K562 (cell line): ENCODE measurements around the gene TRA2B. TPM values are rescaled to one million over a fixed set of nuclear protein-coding genes. Genes with fewer than 3 reads are reported as not detected.
"Not testable (repeated sequence)": the region's sequence is repeated elsewhere in the genome, so short reads cannot be mapped to it uniquely, and the experiment has no call there.

Source experiments
- ATAC-seq: fragments of 200-7000 bp; cut with Tn5 transposase; 3 replicates; pipeline ENCODE4 v1.9.1; 2020; ENCODE audit warnings: moderate library complexity
- BruUV-seq: library from RNA; stranded (reverse); fragments of 400-500 nt; replicated peaks from 2 replicates; lab custom pipeline; 2021; lab: Mats Ljungman, UMichigan
- CTCF ChIA-PET: fragments of 300-600 bp; formaldehyde crosslinking; extraction: SDS; loops from one replicate; lab custom pipeline; 2021; ENCODE audit warnings: low intra/inter-chr PET ratio; lab: Yijun Ruan, JAX
- POLR2A ChIA-PET: fragments of 300-600, 350-650 bp; sonication (Branson Sonifier 250); formaldehyde crosslinking; extraction: SDS; loops from one replicate; lab custom pipeline; 2021; ENCODE audit warnings: antibody characterized with exemption, inconsistent platforms; lab: Yijun Ruan, JAX
- DNase-seq, 4 experiments: peaks; one replicate each; pipeline versions ENCODE4 v3.0.0 to v3.0.0-alpha.2; 2011 to 2018; ENCODE audit warnings: low spot score in 3 of 4, mixed read lengths in 3 of 4; ENCODE audit errors: extremely low read depth in 1 of 4
- FAIRE-seq: peaks from 2 replicates; lab custom pipeline; 2011; peaks lifted over from hg19 to GRCh38; lab: Jason Lieb, UNC
- H2AFZ ChIP-seq: 2 replicates; pipeline ENCODE4 v1.6.0; 2011; ENCODE audit warnings: low read depth, low read length, control low read depth, inconsistent platforms
- H3K27ac ChIP-seq: fragments of 200-600 bp; 3 replicates; pipeline ENCODE4 v1.8.0; 2011; ENCODE audit warnings: low read depth, mild to moderate bottlenecking, control low read depth, inconsistent platforms, low read length, moderate library complexity, mixed read lengths; ENCODE audit errors: extremely low read depth
- H3K27me3 ChIP-seq, 2 experiments: fragments of 300-600 bp in 1 of 2; 2 replicates in 1 of 2; 3 replicates in 1 of 2; pipeline versions ENCODE4 v1.6.0 to v1.8.0; 2011; ENCODE audit warnings: inconsistent platforms in 2 of 2, low read length in 2 of 2, mild to moderate bottlenecking in 1 of 2, mixed read lengths in 1 of 2, moderate library complexity in 1 of 2; ENCODE audit not compliant: control insufficient read depth in 2 of 2, insufficient read depth in 2 of 2
- H3K36me3 ChIP-seq: fragments of 300-600 bp; 3 replicates; pipeline ENCODE4 v1.8.0; 2011; ENCODE audit warnings: mild to moderate bottlenecking, low read length, inconsistent platforms; ENCODE audit not compliant: control insufficient read depth, insufficient read depth
- H3K4me1 ChIP-seq, 2 experiments: fragments of 200-600 bp in 1 of 2; replicated peaks in 1 of 2; 2 replicates in 1 of 2; 3 replicates in 1 of 2; pipeline versions ENCODE4 v1.5.1 to v1.8.0; 2011; ENCODE audit warnings: inconsistent platforms in 2 of 2, low read length in 2 of 2, mild to moderate bottlenecking in 1 of 2, mixed read lengths in 1 of 2, moderate library complexity in 1 of 2; ENCODE audit not compliant: control insufficient read depth in 2 of 2, insufficient read depth in 2 of 2
- H3K4me2 ChIP-seq: 2 replicates; pipeline ENCODE4 v1.6.1; 2011; ENCODE audit warnings: low read length, control low read depth, inconsistent platforms, mixed read lengths; ENCODE audit not compliant: insufficient read depth
- H3K4me3 ChIP-seq: fragments of 200-600 bp; sonication (generic), shearing (Covaris generic); 2 replicates; pipeline ENCODE4 v1.5.1; 2016; ENCODE audit warnings: control low read depth, inconsistent platforms
- H3K79me2 ChIP-seq: fragments of 200-600 bp; 3 replicates; pipeline ENCODE4 v1.8.0; 2011; ENCODE audit warnings: low read length, inconsistent platforms; ENCODE audit not compliant: control insufficient read depth, insufficient read depth
- H3K9ac ChIP-seq, 2 experiments: 2 replicates each; pipeline versions ENCODE4 v1.6.0 to v1.6.1; 2011; ENCODE audit warnings: low read depth in 2 of 2, low read length in 2 of 2, control low read depth in 1 of 2, inconsistent platforms in 1 of 2, mild to moderate bottlenecking in 1 of 2, mixed read lengths in 1 of 2; ENCODE audit not compliant: insufficient read depth in 1 of 2
- H3K9me1 ChIP-seq: one replicate; pipeline ENCODE4 v1.6.0; 2011; ENCODE audit warnings: inconsistent platforms, mild to moderate bottlenecking, low read length, moderate library complexity; ENCODE audit not compliant: control insufficient read depth, insufficient read depth
- H3K9me3 ChIP-seq: replicated peaks from 2 replicates; pipeline ENCODE4 v1.5.1; 2011; ENCODE audit warnings: low read depth, low read length, inconsistent platforms; ENCODE audit not compliant: control insufficient read depth, insufficient read depth
- H4K20me1 ChIP-seq: replicated peaks from 2 replicates; pipeline ENCODE4 v1.6.1; 2011; ENCODE audit warnings: low read length, inconsistent platforms, mixed read lengths; ENCODE audit not compliant: control insufficient read depth, insufficient read depth
- SIN3A ChIP-seq, 2 experiments: fragments of 150-350 bp in 1 of 2; IDR thresholded peaks; 2 replicates each; pipeline ENCODE4 v1.6.1; 2011 to 2016; ENCODE audit warnings: borderline replicate concordance in 2 of 2, low read depth in 2 of 2, low read length in 2 of 2, mild to moderate bottlenecking in 2 of 2, moderate library complexity in 2 of 2; ENCODE audit not compliant: control insufficient read depth in 1 of 2
- ZSCAN29 ChIP-seq: fragments of 450-650 bp; IDR thresholded peaks from 2 replicates; pipeline ENCODE4 v1.6.1; 2017
- WGBS: fragments of 100-300 bp; shearing (Covaris generic); methylation state at CpG from one replicate; pipeline ENCODE4 v1.1.6; 2016; ENCODE audit warnings: low coverage, mixed read lengths; ENCODE audit not compliant: insufficient coverage; ENCODE audit errors: missing lambda C conversion rate; 5-methylcytosine and 5-hydroxymethylcytosine counted together
- in situ Hi-C: fragments of 300-500 bp; cut with MboI; formaldehyde crosslinking; loops from 4 replicates; pipeline ENCODE4 v1.15.0; 2018; ENCODE audit warnings: inconsistent platforms, mixed read lengths
- intact Hi-C: fragments of 100-400 bp; cut with micrococcal nuclease; formaldehyde crosslinking; loops from 2 replicates; pipeline ENCODE4 v1.14.2; 2022
- polyA plus RNA-seq, 8 experiments: library from polyadenylated mRNA; depleted of rRNA in 4 of 8; stranded (reverse) in 5 of 8; unstranded in 3 of 8; fragments of >200 nt; fragmentation: Nextera tagmentation in 2 of 8; fragmentation: Illumina TruSeq in 1 of 8; extraction: Ambion mirVana in 2 of 8; extraction: Trizol in 1 of 8; gene quantifications; 2 replicates each; pipeline versions ENCODE4 v1.2.1 to v1.2.3, GENCODE V29; 2011 to 2014; ENCODE audit warnings: inconsistent platforms in 1 of 8, missing spikeins in 1 of 8
- total RNA-seq, 7 experiments: library from RNA; depleted of rRNA in 6 of 7; stranded (reverse); fragments of >200 nt in 6 of 7; fragmentation: Illumina TruSeq in 2 of 7; extraction: Trizol in 2 of 7; gene quantifications; 2 replicates each; pipeline versions ENCODE4 v1.2.1 to v1.2.3, GENCODE V29; 2011 to 2021; ENCODE audit warnings: low replicate concordance in 1 of 7
- TF ChIP-seq, protein P1 (sequence below): fragments of 450-650 bp; formaldehyde crosslinking; conservative IDR thresholded peaks from 2 replicates; pipeline ENCODE4 v1.4.0; 2022; ENCODE audit warnings: mild to moderate bottlenecking, missing genetic modification characterization

The TRA2B gene
- total and polyA plus RNA-seq, 9 of the 15 experiments (the other 6 are each of a cell fraction or from before 2014, with no cell fraction given) = 105 to 411 (median 278) TPM

DNA sequence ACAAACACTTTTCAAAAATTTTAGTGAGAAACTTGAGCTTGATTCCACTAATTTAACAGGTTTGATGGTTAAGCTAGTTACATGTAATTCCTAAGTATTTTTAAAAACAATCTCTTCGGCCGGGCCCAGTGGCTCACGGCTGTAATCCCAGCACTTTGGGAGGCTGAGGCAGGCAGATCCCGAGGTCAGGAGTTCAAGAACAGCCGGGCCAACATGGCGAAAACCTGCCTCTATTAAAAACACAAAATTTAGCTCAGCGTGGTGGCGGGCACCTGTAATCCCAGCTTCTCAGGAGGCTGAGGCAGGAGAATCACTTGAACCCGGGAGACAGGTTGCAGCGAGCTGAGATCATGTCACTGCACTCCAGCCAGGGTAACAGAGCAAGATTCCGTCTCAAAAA, 25.3 kb downstream of the TRA2B start (continued):
- TF ChIP-seq, protein P1, sequence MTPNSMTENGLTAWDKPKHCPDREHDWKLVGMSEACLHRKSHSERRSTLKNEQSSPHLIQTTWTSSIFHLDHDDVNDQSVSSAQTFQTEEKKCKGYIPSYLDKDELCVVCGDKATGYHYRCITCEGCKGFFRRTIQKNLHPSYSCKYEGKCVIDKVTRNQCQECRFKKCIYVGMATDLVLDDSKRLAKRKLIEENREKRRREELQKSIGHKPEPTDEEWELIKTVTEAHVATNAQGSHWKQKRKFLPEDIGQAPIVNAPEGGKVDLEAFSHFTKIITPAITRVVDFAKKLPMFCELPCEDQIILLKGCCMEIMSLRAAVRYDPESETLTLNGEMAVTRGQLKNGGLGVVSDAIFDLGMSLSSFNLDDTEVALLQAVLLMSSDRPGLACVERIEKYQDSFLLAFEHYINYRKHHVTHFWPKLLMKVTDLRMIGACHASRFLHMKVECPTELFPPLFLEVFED = 0 out of 2 replicates have a peak, but pooled peaks have one; percentile 22
- TF ChIP-seq SIN3A (IDR thresholded peaks at IDR 0.05; ENCODE audit: borderline replicate concordance in 2 of 2, control insufficient read depth in 1 of 2, low read depth in 2 of 2, low read length in 2 of 2) (no peak), ZSCAN29 (no peak)
- TF ChIP-seq, all 486 proteins: peak for 2

DNA sequence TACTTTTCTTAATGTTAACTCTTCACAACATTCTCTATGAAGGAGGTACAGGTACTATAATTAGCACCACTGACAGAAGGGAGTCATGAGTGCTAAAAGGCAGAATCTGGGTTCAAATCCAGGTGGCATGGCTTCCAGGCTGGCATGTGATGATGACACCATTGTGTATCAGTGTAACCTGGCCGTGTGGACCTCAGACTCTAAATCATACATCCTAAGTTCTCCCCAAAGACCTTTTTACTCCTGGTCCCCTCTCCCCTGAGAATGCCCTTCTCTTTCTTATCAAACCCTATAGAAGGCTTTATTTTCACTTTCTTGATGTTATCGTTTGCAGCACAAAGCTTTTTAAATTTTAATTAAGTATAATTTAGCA, 26.8 kb downstream of the TRA2B start:
- H3K79me2 ChIP-seq, H3K4me1 ChIP-seq, H3K9me3 ChIP-seq, H3K9me1 ChIP-seq, H3K4me3 ChIP-seq, H3K9ac ChIP-seq, H3K4me2 ChIP-seq, H2AFZ ChIP-seq, BruUV-seq, H3K27me3 ChIP-seq, ATAC-seq, DNase-seq, in situ Hi-C loops, H3K27ac ChIP-seq, CTCF ChIA-PET, FAIRE-seq, H4K20me1 ChIP-seq: not testable (repeated sequence)
- intact Hi-C loops = loop anchor here (5.0 kb wide), 1 partner anchor 179 kb away; no protein-coding TSS in a partner anchor
- H3K36me3 ChIP-seq = peaks cover 23% of the 10 kb centered on the region
- POLR2A ChIA-PET = interaction anchor here (0.6 to 4.7 kb wide), 10 partner anchors 10 to 251 kb away, joined by 3 to 55 read pairs (median 10); partner anchors contain the start of gene TRA2B
- 18% methylated on average over 2 of the region's 2 CpGs for WGBS

DNA sequence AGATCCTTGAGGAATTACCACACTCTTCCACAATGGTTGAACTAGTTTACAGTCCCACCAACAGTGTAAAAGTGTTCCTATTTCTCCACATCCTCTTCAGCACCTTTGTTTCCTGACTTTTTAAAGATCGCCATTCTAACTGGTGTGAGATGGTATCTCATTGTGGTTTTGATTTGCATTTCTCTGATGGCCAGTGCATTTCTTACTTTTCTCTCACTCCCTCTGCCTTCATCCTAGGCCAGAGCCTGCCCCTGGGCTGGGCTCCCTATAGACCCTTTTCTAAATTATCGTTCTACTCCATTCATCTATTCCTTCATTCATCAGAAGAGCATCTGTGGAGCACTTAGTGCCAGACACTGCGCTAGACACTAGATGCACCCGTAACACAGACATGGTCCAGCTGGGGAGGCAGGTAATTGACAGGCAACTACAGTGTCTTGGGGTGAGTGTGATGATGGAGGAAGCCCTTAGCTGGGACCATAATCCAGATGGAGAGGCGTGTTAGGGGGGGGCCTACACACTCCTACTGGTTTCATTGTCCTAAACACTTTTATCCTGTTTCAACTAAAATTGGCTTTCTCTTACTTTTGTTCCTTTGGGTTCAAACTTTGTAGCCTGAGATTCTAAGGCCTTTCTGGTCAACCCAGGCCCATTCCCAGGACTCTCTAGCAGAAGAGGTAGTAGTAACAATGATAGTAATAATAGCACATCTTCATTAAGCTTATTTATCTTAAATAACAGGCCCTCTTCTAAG, 27.3 kb downstream of the TRA2B start:
- POLR2A ChIA-PET = interaction anchor here (0.6 to 4.7 kb wide), 7 partner anchors 9 to 626 kb away, joined by 3 to 55 read pairs (median 5); partner anchors contain the start of gene TRA2B
- FAIRE-seq, H3K9me1 ChIP-seq, H3K9ac ChIP-seq, H3K4me1 ChIP-seq, CTCF ChIA-PET, H3K4me2 ChIP-seq, in situ Hi-C loops, H2AFZ ChIP-seq, ATAC-seq, BruUV-seq, H3K79me2 ChIP-seq, H3K27ac ChIP-seq, H3K27me3 ChIP-seq, H3K4me3 ChIP-seq, DNase-seq, H3K9me3 ChIP-seq, H4K20me1 ChIP-seq: not testable (repeated sequence)
- intact Hi-C loops = loop anchor here (5.0 kb wide), 1 partner anchor 178 kb away; no protein-coding TSS in a partner anchor
- peaks cover 18% of the 10 kb centered on the region; the same call in 2 of the 3 replicates for H3K36me3 ChIP-seq
- 23% methylated on average over 3 of the region's 5 CpGs for WGBS
